Gastroesophageal sphincter (tissue), 4 donors: ENCODE data around the gene C6orf62. TPM values are rescaled to one million over a fixed set of nuclear protein-coding genes. Genes with fewer than 3 reads are reported as not detected.
"Not testable (repeated sequence)": the region's sequence is repeated elsewhere in the genome, so short reads cannot be mapped to it uniquely, and the experiment has no call there.

Source experiments
- ATAC-seq: fragments of 150-250 bp; one replicate; pipeline ENCODE4 v1.9.1; 2016; ENCODE audit warnings: mild to moderate bottlenecking, moderate library complexity
- H3K27ac ChIP-seq, 4 donors: fragments of 200-600 bp; sonication (generic) in 3 of 4; 1 replicate in 3 of 4; 2 replicates in 1 of 4; pipeline ENCODE4 v1.5.1; 2016 to 2019
- H3K27me3 ChIP-seq: fragments of 200-600 bp; sonication (generic); one replicate; pipeline ENCODE4 v1.5.1; 2019
- H3K36me3 ChIP-seq, 2 donors: fragments of 200-600 bp; sonication (generic); one replicate each; pipeline ENCODE4 v1.5.1; 2019; ENCODE audit warnings: control low read depth in 1 of 2
- H3K4me1 ChIP-seq, 3 donors: fragments of 200-600 bp; sonication (generic); 1 replicate in 2 of 3; 2 replicates in 1 of 3; pipeline ENCODE4 v1.5.1; 2016 to 2019; ENCODE audit warnings: control low read depth in 2 of 3
- H3K4me3 ChIP-seq, 2 donors: fragments of 200-600 bp; sonication (generic); one replicate each; pipeline ENCODE4 v1.5.1; 2019; ENCODE audit warnings: mild to moderate bottlenecking in 1 of 2, moderate library complexity in 1 of 2
- H3K9me3 ChIP-seq, 3 donors: fragments of 200-600 bp; sonication (generic); one replicate each; pipeline ENCODE4 v1.5.1; 2017 to 2019; ENCODE audit warnings: control low read depth in 2 of 3
- EP300 ChIP-seq: sonication (generic); formaldehyde crosslinking; IDR thresholded peaks from one replicate; pipeline ENCODE4 v1.6.1; 2017; ENCODE audit warnings: antibody characterized with exemption, mild to moderate bottlenecking
- POLR2A ChIP-seq, 2 donors: fragments of 450-650 bp; IDR thresholded peaks; one replicate each; pipeline ENCODE4 v1.6.1; 2017; ENCODE audit warnings: antibody characterized with exemption in 2 of 2, mild to moderate bottlenecking in 2 of 2, moderate library complexity in 1 of 2
- POLR2AphosphoS5 ChIP-seq: sonication (generic); formaldehyde crosslinking; IDR thresholded peaks from one replicate; pipeline ENCODE4 v1.6.1; 2017; ENCODE audit warnings: antibody characterized with exemption
- WGBS, 2 donors: methylation state at CpG; one replicate each; pipeline ENCODE4 v1.1.5; 2018; ENCODE audit warnings: low coverage in 1 of 2; 5-methylcytosine and 5-hydroxymethylcytosine counted together
- total RNA-seq, 4 donors: library from RNA; depleted of rRNA; stranded (reverse); fragments of >200 nt; gene quantifications; one replicate each; pipeline ENCODE4 v1.1.0, GENCODE V29; 2016
- TF ChIP-seq, protein P1 (sequence below), 4 experiments: fragments of 200-600 bp in 2 of 4; fragments of 450-650 bp in 2 of 4; sonication (generic) in 1 of 4; IDR thresholded peaks; one replicate each; pipeline ENCODE4 v1.5.1; 2017 to 2019; ENCODE audit warnings: antibody characterized with exemption in 4 of 4, mild to moderate bottlenecking in 2 of 4, moderate library complexity in 2 of 4

The C6orf62 gene
- total RNA-seq, 4 donors from 2014 or later = 32.8 to 65.8 (median 45.2) TPM

DNA sequence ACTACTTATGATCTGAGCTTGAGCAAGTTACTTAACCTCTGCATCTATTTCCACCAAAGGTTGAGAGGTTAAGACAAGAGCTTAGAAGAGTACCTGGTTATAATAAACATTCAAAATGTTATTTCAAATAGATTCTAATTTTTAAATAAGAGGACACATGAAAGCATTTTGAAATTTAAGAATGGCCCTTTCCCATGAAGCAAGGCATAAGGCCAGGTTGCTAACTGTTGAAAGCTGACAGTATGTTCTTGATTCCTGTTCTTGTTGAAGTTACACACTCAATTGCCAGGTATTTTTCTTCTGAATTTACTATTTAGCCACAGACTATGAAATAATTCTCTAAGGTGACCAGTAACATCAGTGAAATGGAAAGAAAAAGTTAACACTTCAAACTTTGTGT is 14.5 kb downstream of the C6orf62 start:
- no peaks in the 10 kb centered on the region for H3K27me3 ChIP-seq
- ATAC-seq = no peak
- H3K27ac ChIP-seq = no peak overlapping the region
- no peak overlapping the region for H3K4me3 ChIP-seq
- peaks cover 0 to 26% (median 0%) of the 10 kb centered on the region in 3 donors for H3K4me1 ChIP-seq
- H3K9me3 ChIP-seq = no peaks in the 10 kb centered on the region
- TF ChIP-seq POLR2A (IDR thresholded peaks at IDR 0.05) (no peak), EP300 (no peak), POLR2AphosphoS5 (no peak)
- TF ChIP-seq, protein P1, sequence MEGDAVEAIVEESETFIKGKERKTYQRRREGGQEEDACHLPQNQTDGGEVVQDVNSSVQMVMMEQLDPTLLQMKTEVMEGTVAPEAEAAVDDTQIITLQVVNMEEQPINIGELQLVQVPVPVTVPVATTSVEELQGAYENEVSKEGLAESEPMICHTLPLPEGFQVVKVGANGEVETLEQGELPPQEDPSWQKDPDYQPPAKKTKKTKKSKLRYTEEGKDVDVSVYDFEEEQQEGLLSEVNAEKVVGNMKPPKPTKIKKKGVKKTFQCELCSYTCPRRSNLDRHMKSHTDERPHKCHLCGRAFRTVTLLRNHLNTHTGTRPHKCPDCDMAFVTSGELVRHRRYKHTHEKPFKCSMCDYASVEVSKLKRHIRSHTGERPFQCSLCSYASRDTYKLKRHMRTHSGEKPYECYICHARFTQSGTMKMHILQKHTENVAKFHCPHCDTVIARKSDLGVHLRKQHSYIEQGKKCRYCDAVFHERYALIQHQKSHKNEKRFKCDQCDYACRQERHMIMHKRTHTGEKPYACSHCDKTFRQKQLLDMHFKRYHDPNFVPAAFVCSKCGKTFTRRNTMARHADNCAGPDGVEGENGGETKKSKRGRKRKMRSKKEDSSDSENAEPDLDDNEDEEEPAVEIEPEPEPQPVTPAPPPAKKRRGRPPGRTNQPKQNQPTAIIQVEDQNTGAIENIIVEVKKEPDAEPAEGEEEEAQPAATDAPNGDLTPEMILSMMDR (IDR thresholded peaks at IDR 0.05) = no peak
- H3K36me3 ChIP-seq = peaks cover 14 to 82% of the 10 kb centered on the region in 2 donors

DNA sequence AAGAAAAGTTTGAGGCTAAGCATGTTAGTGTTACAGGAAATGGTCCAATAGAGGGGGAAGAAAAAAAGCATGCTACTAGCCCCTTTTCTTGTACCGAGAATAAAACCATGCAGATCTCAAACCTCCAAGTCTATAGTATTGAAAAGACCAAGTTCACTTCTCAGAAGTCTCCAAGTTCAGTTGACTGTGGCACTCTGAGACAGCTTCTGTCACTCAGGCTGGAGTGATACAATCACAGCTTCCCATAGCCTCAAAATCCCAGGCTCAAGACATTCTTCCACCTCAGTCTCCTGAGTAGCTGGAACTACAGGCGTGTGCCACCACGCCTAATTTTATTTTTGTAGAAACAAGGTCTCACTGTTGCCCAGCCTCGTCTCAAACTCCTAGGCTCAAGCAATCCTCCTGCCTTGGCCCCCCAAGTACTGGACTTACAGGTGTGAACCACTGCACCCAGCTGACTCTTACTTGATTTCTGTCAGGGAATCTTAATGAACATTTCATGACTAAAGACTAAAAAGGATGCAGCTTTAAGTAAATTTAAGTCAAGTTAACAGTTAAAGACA is 16.2 kb downstream of the C6orf62 start:
- 68 to 84% methylated on average over 2 of the region's 4 CpGs for WGBS, 2 donors
- no peaks in the 10 kb centered on the region for H3K9me3 ChIP-seq
- peaks cover 0 to 21% (median 0%) of the 10 kb centered on the region in 3 donors for H3K4me1 ChIP-seq
- H3K27ac ChIP-seq = no peak overlapping the region
- H3K36me3 ChIP-seq = peaks cover 9 to 74% of the 10 kb centered on the region in 2 donors
- H3K4me3 ChIP-seq = no peak overlapping the region
- ATAC-seq = no peak
- TF ChIP-seq, protein P1 (IDR thresholded peaks at IDR 0.05) = no peak
- no peak for TF ChIP-seq POLR2A (IDR thresholded peaks at IDR 0.05)
- no peak for TF ChIP-seq EP300
- no peak for TF ChIP-seq POLR2AphosphoS5
- H3K27me3 ChIP-seq = no peaks in the 10 kb centered on the region

DNA sequence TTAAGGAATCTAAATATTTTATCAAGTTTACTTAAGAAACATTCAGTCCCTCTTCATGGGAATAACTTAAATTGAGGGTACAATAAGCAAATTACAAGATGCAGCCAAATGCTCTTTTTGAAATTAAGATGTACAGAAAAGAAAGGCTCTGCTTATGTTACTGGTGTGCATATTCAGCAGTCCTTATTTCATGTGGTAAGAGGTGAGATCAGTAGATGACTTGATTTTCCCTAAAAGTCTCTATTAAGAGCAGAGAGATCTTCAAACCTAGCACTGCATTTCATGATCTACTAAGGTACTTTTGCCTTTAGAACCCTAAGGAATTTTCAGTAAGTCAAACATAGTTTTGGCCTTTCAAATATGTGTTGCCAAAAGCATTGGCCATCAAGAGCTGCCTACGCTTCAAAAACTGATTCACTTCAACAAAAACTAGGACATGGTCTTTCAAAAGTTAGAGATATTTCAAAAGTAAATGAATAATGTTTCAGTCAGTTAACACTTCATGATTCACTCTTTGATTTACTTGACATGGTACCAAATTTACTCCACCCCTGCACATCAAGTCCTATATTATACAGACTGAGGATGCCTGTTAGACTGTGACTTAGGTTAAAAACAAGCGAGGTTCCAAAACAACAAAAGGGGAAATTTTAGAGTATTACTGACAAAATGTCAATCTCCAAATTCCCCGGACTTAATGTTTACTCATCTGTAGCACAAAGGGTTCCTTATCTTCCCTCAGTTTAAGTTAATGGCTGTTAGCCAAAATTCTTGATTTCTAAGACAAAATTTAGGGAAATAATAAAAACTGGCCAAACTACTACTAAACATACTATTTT is 19.2 kb downstream of the C6orf62 start:
- 46 to 72% methylated on average over 3 of the region's 3 CpGs for WGBS, 2 donors
- peaks cover 3 to 44% of the 10 kb centered on the region in 2 donors for H3K36me3 ChIP-seq
- H3K9me3 ChIP-seq = no peaks in the 10 kb centered on the region
- peaks cover 0 to 21% (median 0%) of the 10 kb centered on the region in 3 donors for H3K4me1 ChIP-seq
- ATAC-seq = no peak
- no peaks in the 10 kb centered on the region for H3K27me3 ChIP-seq
- TF ChIP-seq POLR2AphosphoS5 (no peak), EP300 (no peak), POLR2A (IDR thresholded peaks at IDR 0.05) (no peak)
- TF ChIP-seq, protein P1 (IDR thresholded peaks at IDR 0.05) = no peak
- H3K27ac ChIP-seq = peak overlapping the region in 2 of 4 donors; percentile 12 to 22
- H3K4me3 ChIP-seq = no peak overlapping the region

DNA sequence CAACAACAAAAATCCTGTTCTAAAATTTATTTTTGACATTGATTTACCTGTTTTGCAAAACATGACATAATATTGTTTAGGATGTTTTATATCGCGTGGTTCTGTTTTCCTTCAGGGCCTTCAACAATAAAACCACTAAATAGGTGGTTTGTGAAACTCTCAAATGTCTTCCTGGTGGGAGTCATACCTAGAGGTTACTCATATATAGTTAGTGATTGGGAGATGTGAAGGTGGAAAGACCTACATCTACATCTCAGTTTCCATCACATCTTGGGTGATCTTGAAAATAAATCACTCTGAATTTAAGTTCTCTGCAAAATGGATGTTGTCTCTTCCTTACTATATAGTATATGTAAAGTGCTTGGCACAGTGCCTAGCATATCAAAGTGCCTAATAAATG is 22.9 kb downstream of the C6orf62 start:
- Histone ChIP-seq H3K36me3 (peaks cover 0 to 10% of the 10 kb centered on the region in 2 donors), H3K9me3 (no peaks in the 10 kb centered on the region), H3K4me3 (no peak overlapping the region), H3K27me3 (no peaks in the 10 kb centered on the region), H3K4me1 (peaks cover 0 to 14% (median 0%) of the 10 kb centered on the region in 3 donors), H3K27ac (no peak overlapping the region)
- 87 to 100% methylated on average over 2 of the region's 2 CpGs for WGBS, 2 donors
- TF ChIP-seq, protein P1 (IDR thresholded peaks at IDR 0.05) = no peak
- TF ChIP-seq EP300 (no peak), POLR2A (IDR thresholded peaks at IDR 0.05) (no peak)
- ATAC-seq = no peak

DNA sequence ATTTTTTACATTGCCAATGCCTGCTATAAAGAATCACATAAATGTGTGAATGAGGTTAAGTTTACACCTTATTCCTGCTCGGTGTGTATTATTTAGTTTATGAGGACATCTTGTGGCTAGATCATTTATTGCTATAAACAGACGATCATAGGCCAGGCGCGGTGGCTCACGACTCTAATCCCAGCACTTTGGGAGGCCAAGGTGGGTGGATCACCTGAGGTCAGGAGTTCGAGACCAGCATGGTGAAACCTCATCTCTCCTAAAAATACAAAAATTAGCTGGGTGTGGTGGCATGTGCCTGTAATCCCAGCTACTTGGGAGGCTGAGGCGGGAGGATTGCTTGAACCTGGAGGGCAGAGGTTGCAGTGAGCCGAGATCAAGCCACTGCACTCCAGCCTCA is 23.3 kb downstream of the C6orf62 start:
- not testable (repeated sequence) for H3K4me3 ChIP-seq, H3K9me3 ChIP-seq, H3K27ac ChIP-seq, H3K27me3 ChIP-seq, H3K36me3 ChIP-seq
- WGBS, 2 donors = 30% methylated on average over 7 to 8 of the region's 8 CpGs
- ATAC-seq = peak; percentile 69
- TF ChIP-seq, protein P1 (IDR thresholded peaks at IDR 0.05) = peak; percentile 15 to 61 (median 57)
- peaks cover 0 to 14% (median 0%) of the 10 kb centered on the region in 3 donors for H3K4me1 ChIP-seq
